Measurements from ENCODE around the gene ARL2.
A peak's percentile ranks its signal among the peaks of the same experiment; 100 is the strongest.
"Not testable (repeated sequence)": the region's sequence is repeated elsewhere in the genome, so short reads cannot be mapped to it uniquely, and the experiment has no call there.

The ARL2 gene

GRCh38 chr11:64971421-64972233 is 42.3 kb upstream of the ARL2 start, which contains the start of gene MAJIN:
Gene MAJIN, minus strand, starts transcription at chr11:64972108. Its CDS starts 12,703 bp downstream, at chr11:64959405.
- Histone ChIP-seq H3K23ac (ENCODE audit: low read length) (no peak within 1 kb of the TSS), H3K4me2 (ENCODE audit: low read length) (peak within 1 kb of the TSS; percentile 4), H4K12ac (ENCODE audit: low read depth, low read length) (no peak within 1 kb of the TSS), H3K4me3 (ENCODE audit: low read depth, low read length) (no peak within 1 kb of the TSS), H2BK120ac (ENCODE audit: insufficient read depth, low read length, poor library complexity) (no peak within 1 kb of the TSS), H3K18ac (ENCODE audit: low read length) (no peak within 1 kb of the TSS), H3K14ac (ENCODE audit: low read length) (no peak within 1 kb of the TSS), H3K79me1 (ENCODE audit: low read length) (no peaks in the 10 kb centered on the region), H2AFZ (ENCODE audit: insufficient read depth, low read length, poor library complexity) (no peak within 1 kb of the TSS), H3K36me3 (ENCODE audit: control insufficient read depth in 1 of 2, insufficient read depth in 2 of 2, low read length in 2 of 2) (no peaks in the 10 kb centered on the region), H4K91ac (ENCODE audit: low read depth, low read length) (no peak within 1 kb of the TSS), H2BK5ac (ENCODE audit: low read depth, low read length, poor library complexity) (peak within 1 kb of the TSS; percentile 14), H3K27ac (ENCODE audit: low read depth, low read length) (no peak within 1 kb of the TSS), H3K27me3 (ENCODE audit: insufficient read depth, low read length) (no peaks in the 10 kb centered on the region), H3K9me3 (ENCODE audit: insufficient read depth, low read depth, low read length) (no peaks in the 10 kb centered on the region), H3K79me2 (ENCODE audit: control insufficient read depth, insufficient read depth, low read length, poor library complexity) (no peaks in the 10 kb centered on the region), H3K9ac (ENCODE audit: low read length) (no peak within 1 kb of the TSS), H3K4ac (ENCODE audit: low read depth, low read length) (no peak within 1 kb of the TSS), H2AK5ac (ENCODE audit: low read length) (no peak within 1 kb of the TSS), H3K4me1 (ENCODE audit: control insufficient read depth in 1 of 2, insufficient read depth in 2 of 2, low read length in 2 of 2) (no peaks in the 10 kb centered on the region), H2BK12ac (ENCODE audit: low read length) (no peak within 1 kb of the TSS), H4K8ac (ENCODE audit: low read depth, low read length) (no peak within 1 kb of the TSS)
- peak; percentile 91 to 92 for DNase-seq
- WGBS (ENCODE audit: extremely low coverage, insufficient coverage, insufficient read length): no CpG with 5 or more reads among the region's 69 CpGs

- no peaks in the 10 kb centered on the region for H3K79me2 ChIP-seq (ENCODE audit: control insufficient read depth, insufficient read depth, low read length, poor library complexity)
- no peak overlapping the region for H4K12ac ChIP-seq (ENCODE audit: low read depth, low read length)
- DNase-seq: no peak
- no peak overlapping the region for H4K8ac ChIP-seq (ENCODE audit: low read depth, low read length)
- H3K4ac ChIP-seq (ENCODE audit: low read depth, low read length): no peak overlapping the region
- no peak overlapping the region for H2BK5ac ChIP-seq (ENCODE audit: low read depth, low read length, poor library complexity)
- no peaks in the 10 kb centered on the region for H3K4me1 ChIP-seq (ENCODE audit: control insufficient read depth in 1 of 2, insufficient read depth in 2 of 2, low read length in 2 of 2)
- no peak overlapping the region for H3K4me3 ChIP-seq (ENCODE audit: low read depth, low read length)
- H3K79me1 ChIP-seq (ENCODE audit: low read length): no peaks in the 10 kb centered on the region
- H2AK5ac ChIP-seq (ENCODE audit: low read length): no peak overlapping the region
- H2BK12ac ChIP-seq (ENCODE audit: low read length): no peak overlapping the region
- H2AFZ ChIP-seq (ENCODE audit: insufficient read depth, low read length, poor library complexity): no peak overlapping the region
- H3K23ac ChIP-seq (ENCODE audit: low read length): no peak overlapping the region
- no peak overlapping the region for H3K14ac ChIP-seq (ENCODE audit: low read length)
- no peaks in the 10 kb centered on the region for H3K36me3 ChIP-seq (ENCODE audit: control insufficient read depth in 1 of 2, insufficient read depth in 2 of 2, low read length in 2 of 2)
- H3K18ac ChIP-seq (ENCODE audit: low read length): no peak overlapping the region
- no CpG with 5 or more reads among the region's 5 CpGs for WGBS (ENCODE audit: extremely low coverage, insufficient coverage, insufficient read length)
- no peaks in the 10 kb centered on the region for H3K9me3 ChIP-seq (ENCODE audit: insufficient read depth, low read depth, low read length)
- H4K91ac ChIP-seq (ENCODE audit: low read depth, low read length): no peak overlapping the region
- no peak overlapping the region for H2BK120ac ChIP-seq (ENCODE audit: insufficient read depth, low read length, poor library complexity)
- H3K27me3 ChIP-seq (ENCODE audit: insufficient read depth, low read length): no peaks in the 10 kb centered on the region
- H3K9ac ChIP-seq (ENCODE audit: low read length): no peak overlapping the region
- no peak overlapping the region for H3K4me2 ChIP-seq (ENCODE audit: low read length)
- no peak overlapping the region for H3K27ac ChIP-seq (ENCODE audit: low read depth, low read length)
Observed at GRCh38 chr11:64974124-64974523, 39.8 kb upstream of the ARL2 start.

DNA sequence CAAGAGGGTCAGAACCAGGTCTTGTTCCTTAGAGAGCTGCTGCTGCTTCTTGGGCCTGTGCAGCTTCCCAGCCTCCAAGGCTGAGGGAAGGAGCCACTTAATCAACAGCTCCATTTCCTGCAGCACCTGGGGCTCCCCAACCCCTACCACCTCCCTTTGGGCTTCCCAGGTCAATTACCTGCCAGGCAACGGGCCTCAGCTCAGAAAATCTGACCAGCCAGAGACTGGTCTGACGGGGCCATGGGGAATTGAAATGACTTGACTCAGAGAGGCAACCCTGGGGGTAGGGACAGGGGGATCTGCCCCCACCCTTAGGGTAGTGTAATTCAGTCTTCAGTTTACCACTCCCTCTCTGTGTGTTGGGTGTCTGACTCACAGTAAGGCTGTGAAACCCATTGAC is 37.3 kb upstream of the ARL2 start:
- no peak overlapping the region for H3K9ac ChIP-seq (ENCODE audit: low read length)
- H4K91ac ChIP-seq (ENCODE audit: low read depth, low read length): no peak overlapping the region
- H2BK12ac ChIP-seq (ENCODE audit: low read length): no peak overlapping the region
- H4K12ac ChIP-seq (ENCODE audit: low read depth, low read length): no peak overlapping the region
- no peaks in the 10 kb centered on the region for H3K9me3 ChIP-seq (ENCODE audit: insufficient read depth, low read depth, low read length)
- H3K18ac ChIP-seq (ENCODE audit: low read length): no peak overlapping the region
- no peak overlapping the region for H4K8ac ChIP-seq (ENCODE audit: low read depth, low read length)
- H3K14ac ChIP-seq (ENCODE audit: low read length): no peak overlapping the region
- H3K4me3 ChIP-seq (ENCODE audit: low read depth, low read length): no peak overlapping the region
- H2AK5ac ChIP-seq (ENCODE audit: low read length): no peak overlapping the region
- H3K4me2 ChIP-seq (ENCODE audit: low read length): no peak overlapping the region
- H3K79me2 ChIP-seq (ENCODE audit: control insufficient read depth, insufficient read depth, low read length, poor library complexity): no peaks in the 10 kb centered on the region
- no peaks in the 10 kb centered on the region for H3K79me1 ChIP-seq (ENCODE audit: low read length)
- no peak overlapping the region for H3K23ac ChIP-seq (ENCODE audit: low read length)
- no peaks in the 10 kb centered on the region for H3K36me3 ChIP-seq (ENCODE audit: control insufficient read depth in 1 of 2, insufficient read depth in 2 of 2, low read length in 2 of 2)
- no peaks in the 10 kb centered on the region for H3K4me1 ChIP-seq (ENCODE audit: control insufficient read depth in 1 of 2, insufficient read depth in 2 of 2, low read length in 2 of 2)
- H3K27me3 ChIP-seq (ENCODE audit: insufficient read depth, low read length): no peaks in the 10 kb centered on the region
- H2BK120ac ChIP-seq (ENCODE audit: insufficient read depth, low read length, poor library complexity): no peak overlapping the region
- H2AFZ ChIP-seq (ENCODE audit: insufficient read depth, low read length, poor library complexity): no peak overlapping the region
- no peak overlapping the region for H3K27ac ChIP-seq (ENCODE audit: low read depth, low read length)
- no CpG with 5 or more reads among the region's 2 CpGs for WGBS (ENCODE audit: extremely low coverage, insufficient coverage, insufficient read length)
- no peak for DNase-seq
- H2BK5ac ChIP-seq (ENCODE audit: low read depth, low read length, poor library complexity): no peak overlapping the region
- H3K4ac ChIP-seq (ENCODE audit: low read depth, low read length): no peak overlapping the region

DNA sequence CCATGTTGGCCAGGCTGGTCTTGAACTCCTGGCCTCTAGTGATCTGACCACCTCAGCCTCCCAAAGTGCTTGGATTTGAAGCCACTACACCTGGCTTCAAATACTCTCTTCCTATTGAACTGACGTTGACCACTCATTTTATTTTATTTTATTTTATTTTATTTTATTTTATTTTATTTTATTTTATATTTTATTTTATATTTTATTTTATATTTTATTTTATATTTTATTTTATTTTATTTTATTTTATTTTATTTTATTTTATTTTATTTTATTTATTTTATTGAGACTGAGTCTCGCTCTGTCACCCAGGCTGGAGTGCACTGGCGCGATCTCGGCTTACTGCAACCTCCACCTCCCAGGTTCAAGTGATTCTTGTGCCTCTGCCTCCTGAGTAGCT is 30.6 kb upstream of the ARL2 start:
- not testable (repeated sequence) for H4K8ac ChIP-seq (ENCODE audit: low read depth, low read length); H2BK120ac ChIP-seq (ENCODE audit: insufficient read depth, low read length, poor library complexity); H3K27ac ChIP-seq (ENCODE audit: low read depth, low read length); H3K4ac ChIP-seq (ENCODE audit: low read depth, low read length); H3K79me2 ChIP-seq (ENCODE audit: control insufficient read depth, insufficient read depth, low read length, poor library complexity); H2AFZ ChIP-seq (ENCODE audit: insufficient read depth, low read length, poor library complexity); H3K9ac ChIP-seq (ENCODE audit: low read length); H3K9me3 ChIP-seq (ENCODE audit: insufficient read depth, low read depth, low read length); H3K18ac ChIP-seq (ENCODE audit: low read length); H2BK12ac ChIP-seq (ENCODE audit: low read length); H2AK5ac ChIP-seq (ENCODE audit: low read length); H3K4me1 ChIP-seq (ENCODE audit: control insufficient read depth in 1 of 2, insufficient read depth in 2 of 2, low read length in 2 of 2); H3K4me2 ChIP-seq (ENCODE audit: low read length); H2BK5ac ChIP-seq (ENCODE audit: low read depth, low read length, poor library complexity); H3K23ac ChIP-seq (ENCODE audit: low read length); H3K36me3 ChIP-seq (ENCODE audit: control insufficient read depth in 1 of 2, insufficient read depth in 2 of 2, low read length in 2 of 2); H3K4me3 ChIP-seq (ENCODE audit: low read depth, low read length); H4K91ac ChIP-seq (ENCODE audit: low read depth, low read length); H3K27me3 ChIP-seq (ENCODE audit: insufficient read depth, low read length); DNase-seq; H3K14ac ChIP-seq (ENCODE audit: low read length); H4K12ac ChIP-seq (ENCODE audit: low read depth, low read length); H3K79me1 ChIP-seq (ENCODE audit: low read length)
- no CpG with 5 or more reads among the region's 5 CpGs for WGBS (ENCODE audit: extremely low coverage, insufficient coverage, insufficient read length)
